HG03460 (cell line): Measurements from ENCODE around the gene ESPNL.
"Not testable (repeated sequence)": the region's sequence is repeated elsewhere in the genome, so short reads cannot be mapped to it uniquely, and the experiment has no call there.

Experiments
- ATAC-seq: cut with Tn5 transposase; IDR thresholded peaks from one replicate; pipeline ENCODE4 v1.9.1; 2021; ENCODE audit not compliant: unreplicated experiment

The ESPNL gene

DNA sequence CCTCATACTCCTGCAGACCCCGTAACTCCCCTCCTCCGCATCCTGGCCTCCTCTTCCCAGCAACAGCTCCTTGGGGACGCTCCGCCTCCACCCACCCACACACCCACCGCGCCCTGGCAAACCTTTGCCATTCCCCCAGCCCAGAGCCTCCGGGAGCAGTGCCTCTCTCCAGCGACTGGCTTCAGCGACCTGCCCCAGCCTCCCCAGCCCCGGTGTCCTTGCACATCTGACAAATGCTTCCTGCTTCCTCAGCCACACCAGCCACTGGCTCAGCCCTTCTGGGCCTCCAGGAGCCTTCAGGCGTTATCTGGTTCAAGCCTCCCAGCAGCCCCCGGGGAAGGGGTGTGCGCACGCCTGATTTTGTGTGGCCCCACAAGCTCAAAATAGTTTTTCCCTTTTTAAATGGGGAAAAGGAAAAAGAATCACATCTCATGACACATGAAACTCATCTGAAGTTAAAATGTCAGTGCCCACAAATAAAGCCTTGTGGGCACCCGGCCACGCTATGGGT is 14.2 kb downstream of the ESPNL start:
- ATAC-seq = no peak

DNA sequence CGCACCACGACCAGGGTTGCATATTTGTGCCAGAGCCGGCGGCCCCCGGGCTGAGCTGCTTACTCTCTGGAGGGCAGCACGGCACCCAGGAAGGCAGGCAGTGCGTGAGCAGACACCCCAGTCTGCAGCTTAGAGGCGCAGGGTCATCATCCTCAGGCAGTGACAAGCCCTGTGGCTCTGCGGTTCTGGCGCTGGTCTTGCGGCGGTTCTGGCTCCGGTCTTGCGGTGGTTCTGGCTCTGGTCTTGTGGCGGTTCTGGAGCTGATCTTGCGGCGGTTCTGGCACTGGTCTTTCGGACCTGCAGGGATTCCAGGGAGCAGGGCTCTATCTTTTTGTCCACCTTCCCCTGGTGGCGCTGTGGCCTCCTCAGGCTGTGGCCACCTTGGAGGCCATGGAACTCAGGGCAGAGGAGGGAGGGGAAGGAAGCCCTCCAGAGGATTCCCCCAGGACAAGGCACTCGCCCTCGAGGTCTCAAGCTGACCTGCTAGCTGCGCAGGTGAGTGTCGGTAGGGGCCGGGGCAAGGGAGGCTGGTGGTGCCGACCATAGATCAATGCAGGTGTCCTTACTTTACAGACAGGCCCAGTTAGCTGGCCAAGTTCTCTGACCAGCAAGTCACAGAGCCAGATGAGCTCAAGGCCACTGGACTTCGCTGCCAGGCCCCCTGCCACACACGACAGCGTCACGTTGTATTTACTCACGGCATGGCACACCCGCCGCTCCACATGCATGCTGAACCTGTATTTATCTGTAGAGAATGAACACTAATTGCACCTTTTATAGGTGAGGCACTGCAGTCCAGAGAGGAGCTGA is 14.9 kb downstream of the ESPNL start:
- no peak for ATAC-seq

DNA sequence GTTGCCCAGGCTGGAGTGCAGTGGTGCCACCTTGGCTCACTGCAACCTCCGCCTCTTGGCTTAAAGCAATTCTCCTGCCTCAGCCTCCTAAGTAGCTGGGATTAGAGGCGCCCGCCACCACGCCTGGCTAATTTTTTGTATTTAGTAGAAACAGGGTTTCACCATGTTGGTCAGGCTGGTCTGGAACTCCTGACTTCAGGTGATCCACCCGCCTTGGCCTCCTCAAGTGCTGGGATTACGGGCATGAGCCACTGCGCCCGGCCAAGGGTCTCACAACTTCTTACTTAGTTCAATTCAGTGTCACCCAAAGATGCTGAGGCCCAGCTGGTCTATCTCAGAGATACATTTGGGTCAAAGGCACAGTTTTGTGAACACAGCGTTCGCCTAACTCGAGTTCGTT is 15.6 kb downstream of the ESPNL start:
- not testable (repeated sequence) for ATAC-seq

DNA sequence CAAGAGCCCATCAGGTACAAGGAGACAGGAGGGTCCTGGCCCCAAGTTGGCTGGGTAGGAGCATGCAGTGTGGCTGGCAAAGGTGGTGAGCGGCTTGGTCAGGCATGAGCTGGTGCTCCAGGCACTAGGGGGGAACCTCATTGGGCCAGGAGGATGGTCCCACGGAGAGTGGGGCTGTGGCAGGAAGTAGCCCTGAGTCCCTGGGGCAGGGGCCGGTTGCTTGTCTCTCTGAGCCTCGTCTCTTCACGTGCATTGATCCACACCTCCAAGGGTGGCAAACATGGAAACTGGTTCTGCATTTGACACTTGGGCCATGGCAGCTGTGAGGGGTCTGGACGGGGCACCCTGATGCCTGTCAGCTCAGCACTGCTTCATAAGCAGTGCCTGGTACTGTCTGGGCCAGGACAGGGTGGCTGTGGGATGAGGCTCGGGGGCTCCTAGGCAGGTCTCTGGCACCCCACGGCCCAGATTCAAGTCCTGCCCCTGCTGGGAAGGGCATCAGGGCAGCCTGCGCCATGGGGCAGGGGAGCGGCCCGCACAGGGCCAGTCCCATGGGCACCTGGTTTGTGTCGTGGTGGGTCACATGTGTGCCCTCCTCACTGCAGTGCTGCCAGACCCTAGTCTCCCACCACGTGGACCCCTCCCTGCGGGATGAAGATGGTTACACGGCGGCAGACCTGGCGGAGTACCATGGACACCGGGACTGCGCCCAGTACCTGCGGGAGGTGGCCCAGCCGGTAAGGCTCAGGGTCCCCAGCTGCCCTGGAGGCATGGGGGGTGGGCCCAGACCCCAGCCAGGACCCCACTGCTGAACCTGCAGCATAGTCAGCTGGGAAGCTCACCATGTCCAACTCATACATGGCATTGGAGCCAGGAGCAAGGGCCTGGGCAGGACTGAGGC is 16.4 kb downstream of the ESPNL start:
- ATAC-seq = no peak

DNA sequence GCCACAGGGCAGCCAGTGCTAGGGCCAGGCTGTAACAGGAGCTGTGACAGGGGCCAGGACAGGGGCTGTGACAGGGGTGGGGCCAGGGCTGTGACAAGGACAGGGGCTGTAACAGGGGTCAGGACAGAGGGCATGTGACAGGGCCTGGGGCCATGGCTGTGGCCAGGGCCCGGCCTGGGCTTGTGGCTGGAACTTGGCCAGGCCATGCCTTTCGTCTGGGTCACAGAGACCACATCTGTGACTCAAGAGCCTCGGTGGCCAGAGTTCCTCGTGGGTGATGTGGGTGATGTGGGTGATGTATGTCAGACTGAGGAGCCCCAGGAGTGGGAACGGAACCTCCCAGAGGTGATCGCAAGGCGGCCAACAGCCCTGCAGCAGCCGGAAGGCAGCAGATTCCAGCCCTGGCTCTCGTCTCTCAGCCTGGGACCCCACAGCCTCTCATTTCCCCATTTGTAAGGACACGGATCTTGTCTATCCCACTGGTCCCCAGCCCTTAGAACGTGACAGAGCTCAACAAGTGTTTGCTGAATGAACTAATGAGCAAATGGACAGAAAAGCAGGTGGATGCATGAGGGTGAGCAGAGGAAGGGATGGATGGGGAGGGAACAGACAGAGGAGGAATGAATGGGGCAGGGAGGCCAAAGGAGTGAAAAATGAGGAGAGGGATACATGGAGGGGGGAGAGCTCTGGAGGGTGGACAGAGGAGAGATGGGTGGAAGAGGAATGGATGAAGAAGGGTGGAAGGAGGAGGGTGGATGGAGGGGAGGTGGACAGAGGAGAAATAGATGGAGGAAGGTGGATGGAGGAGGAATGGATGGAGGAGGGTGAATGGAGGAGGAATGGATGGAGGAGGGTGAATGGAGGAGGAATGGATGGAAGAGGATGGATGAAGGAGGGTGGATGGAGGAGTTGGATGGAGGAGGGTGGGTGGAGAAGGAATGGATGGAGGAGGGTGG is 17.3 kb downstream of the ESPNL start:
- ATAC-seq = no peak

DNA sequence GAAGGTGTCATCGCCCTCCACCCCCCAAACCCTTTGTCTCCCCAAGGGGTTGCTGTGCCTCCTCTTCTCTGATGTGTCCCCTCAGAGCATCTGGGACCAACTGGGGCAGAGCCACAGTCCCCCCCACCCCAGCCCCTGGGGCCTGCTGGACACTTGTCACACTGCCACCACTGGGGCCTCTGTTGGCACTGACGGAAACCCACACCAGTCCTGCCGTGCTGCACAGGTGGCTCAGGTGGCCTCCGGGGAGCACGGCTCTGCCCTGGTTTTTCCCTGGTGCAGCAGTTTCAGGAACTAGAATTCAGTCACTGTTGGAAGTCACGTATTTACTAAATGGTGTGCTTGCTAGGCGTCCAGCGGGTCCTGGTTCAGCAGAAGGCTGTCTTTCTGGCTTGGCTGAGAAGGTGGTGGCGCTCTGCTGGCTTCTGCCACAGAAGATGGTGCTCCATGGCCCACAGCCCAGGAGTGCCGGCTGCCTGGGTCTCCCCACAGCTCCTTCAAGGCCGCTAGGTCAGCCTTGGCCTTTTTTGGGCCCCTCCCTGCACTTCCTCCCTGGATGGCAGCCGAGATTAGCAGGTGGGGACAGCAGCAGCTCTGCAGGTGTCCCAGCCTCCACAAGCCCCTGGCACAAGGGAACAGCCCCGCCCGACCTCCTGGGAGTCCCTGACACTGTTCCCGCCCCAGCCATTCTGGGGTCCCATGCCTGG is 19.8 kb downstream of the ESPNL start:
- ATAC-seq = no peak

DNA sequence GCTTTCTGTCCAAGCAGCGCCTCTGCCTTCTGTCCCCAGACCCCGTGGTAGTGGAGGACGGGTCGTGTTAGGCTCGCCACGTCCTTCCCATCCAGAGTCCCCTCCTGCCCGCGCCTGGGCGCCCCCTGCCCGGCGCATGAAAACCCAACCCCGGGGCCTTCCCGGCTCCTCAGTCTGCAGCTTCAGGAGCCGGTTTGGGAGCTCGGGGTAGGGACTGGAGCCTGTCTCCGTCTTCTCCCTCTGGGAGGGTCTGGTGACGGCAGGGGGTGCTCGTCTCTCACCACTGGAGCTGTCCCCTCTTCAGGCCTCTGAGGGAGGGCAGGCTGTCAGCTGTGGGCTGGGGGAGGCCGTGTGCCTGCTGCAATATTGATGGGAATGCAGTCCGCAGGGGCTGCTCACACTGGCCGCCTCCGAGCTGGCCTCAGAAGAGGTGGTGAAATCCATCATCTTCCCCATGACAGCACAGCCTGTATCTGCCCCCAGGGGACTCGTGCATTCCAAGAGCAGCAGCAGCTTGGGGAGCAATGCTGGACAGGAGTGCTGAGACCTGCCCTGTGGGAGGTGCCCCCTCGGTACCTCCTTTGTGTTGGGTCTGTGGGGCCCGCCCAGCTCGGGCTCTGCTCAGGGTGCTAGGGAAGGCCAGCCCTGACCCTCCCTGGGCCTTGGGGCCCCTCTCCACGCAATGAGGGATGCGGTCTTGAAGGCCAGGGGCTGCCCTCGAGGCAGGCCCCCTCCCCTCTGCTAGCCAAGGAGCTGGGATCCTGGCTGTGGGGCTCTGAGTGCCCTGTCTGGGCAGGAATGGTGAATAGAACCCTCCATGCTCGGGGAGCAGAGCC is 20.5 kb downstream of the ESPNL start:
- no peak for ATAC-seq

DNA sequence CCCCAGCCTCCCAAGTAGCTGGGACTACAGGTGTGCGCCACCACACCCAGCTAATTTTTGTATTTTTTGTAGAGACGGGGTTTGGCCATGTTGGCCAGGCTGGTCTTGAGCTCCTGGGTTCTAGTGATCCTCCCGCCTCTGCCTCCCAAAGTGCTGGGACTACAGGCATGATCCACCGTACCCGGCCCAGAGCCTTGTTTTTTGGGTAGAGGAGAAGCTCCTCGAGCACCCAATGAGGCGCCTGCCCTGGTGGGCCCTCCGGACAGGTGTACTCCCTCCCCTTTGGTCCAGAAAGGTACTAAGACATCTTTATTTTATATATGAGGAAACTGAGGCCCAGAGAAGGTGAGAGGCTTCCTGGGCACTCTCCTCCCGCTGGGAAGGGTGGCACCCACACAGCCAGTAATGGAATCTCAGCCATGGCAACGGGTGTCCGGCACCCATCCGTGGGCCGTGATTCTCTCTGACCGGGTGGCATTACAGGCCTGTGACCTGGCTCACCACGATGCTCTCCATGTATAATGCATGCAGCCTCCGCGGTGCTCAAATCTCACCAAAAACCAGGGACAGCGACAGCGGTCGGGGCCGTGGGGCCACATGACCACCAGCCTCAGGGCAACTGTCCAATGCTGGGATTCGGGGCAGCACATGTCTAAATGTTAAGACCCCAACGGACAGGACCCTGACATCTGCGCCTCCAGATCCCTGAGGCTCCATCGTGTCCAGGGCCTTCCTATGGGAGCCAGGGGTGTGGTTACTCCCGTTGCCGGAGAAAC is 21.6 kb downstream of the ESPNL start:
- ATAC-seq = no peak

DNA sequence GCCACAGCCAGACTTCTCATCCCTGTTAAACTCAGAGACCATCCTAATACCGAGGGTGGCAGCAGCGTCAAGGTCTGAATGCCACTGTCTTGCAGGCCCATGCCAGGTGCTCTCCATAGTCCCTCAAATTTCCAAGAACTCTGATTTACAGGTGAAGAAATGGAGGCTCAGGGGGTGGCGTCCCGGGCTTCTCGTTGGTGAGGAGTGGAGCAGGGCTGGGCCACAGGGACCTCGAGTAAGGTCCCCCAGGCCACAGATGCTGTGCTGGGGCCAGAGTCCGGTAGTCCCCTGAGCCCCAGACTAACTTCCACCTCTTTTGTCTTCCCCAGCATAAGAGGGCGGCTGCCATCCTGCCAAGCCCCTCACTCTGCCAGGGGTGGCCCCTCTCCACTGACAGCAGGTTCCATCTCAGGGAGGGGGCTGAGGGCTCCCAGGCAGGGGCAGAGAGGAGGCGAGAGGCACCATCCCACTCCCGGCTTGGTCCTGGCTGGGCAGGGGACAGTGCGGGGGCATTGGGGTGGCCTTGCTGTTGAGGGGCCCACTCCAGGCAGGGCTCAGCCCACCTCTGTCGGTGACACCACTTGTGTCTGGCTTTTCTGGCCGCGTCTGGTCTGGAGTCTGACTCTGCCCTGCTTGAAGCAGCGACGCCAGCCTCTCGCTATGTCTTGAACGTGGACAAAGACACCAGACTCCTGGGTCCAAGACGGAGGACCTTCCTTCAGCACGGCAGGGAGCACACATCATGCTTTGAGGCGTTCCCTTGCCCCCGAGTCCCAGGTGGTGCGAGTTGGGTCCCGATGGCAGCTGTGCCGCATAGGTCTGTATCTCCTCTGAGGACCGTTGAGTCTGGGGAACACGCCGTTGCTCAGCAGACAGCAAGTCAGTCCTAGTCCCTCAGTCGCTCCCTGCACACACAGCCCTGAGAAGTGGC is 22.4 kb downstream of the ESPNL start:
- no peak for ATAC-seq

DNA sequence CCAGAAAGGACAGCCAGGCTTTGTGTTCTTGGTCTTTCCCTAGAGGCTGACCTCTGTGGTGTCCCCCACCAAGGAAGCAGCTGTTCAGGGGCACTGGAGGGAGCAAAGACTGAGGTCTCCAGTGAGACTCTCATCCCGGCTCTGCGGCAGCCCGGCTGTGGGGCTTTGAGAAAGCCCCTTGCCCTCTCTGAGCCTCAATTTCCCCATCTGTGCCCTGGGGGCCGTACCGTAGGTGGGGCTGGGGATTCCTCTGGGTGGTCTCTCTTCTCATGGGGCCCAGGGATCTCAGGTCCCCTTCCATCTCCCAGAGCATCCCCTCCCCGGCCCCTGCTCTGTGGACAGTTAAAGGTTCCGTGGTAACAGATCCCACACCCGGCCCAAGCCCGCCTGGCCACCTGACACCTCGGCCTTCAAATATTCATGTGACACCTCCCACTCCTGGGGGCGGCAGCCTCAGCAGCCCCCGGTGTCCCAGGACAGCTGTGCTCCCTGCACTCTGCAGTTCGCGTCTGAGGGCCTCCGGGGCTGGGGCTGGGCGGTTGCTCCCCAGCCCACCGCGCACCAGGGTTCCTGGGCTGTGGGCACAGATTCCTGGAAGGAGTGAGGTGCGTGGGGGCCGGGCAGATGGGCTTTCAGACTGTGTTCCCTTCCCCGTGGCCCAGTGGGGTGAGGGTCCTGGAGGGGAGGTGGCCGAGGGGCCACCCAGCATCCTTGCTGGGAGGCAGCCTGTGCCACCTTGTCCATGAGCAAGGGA is 23.3 kb downstream of the ESPNL start:
- no peak for ATAC-seq

DNA sequence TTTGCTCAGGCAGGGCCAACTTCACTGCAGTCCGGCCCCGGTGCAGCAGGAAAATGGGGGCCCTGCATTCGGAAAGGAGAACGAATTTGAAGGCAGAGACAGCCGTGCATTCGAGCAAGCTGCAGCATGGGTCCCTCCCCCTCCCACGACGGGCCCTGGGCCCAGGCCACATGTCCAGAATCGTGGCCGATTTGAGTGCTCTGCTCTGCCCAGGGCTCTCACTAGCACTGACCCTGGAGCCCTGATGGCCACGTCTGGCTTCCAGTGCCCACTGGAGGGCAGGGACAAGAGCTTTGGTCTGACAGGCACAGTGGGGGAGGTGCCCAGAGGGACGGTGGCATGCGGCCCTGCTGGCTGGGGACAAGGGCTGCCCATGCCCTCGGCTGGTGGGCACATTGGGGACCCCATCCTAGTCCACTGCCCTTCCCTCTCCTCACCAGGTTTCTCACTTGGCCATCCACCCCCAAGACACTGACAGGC is 23.9 kb downstream of the ESPNL start:
- ATAC-seq = no peak

DNA sequence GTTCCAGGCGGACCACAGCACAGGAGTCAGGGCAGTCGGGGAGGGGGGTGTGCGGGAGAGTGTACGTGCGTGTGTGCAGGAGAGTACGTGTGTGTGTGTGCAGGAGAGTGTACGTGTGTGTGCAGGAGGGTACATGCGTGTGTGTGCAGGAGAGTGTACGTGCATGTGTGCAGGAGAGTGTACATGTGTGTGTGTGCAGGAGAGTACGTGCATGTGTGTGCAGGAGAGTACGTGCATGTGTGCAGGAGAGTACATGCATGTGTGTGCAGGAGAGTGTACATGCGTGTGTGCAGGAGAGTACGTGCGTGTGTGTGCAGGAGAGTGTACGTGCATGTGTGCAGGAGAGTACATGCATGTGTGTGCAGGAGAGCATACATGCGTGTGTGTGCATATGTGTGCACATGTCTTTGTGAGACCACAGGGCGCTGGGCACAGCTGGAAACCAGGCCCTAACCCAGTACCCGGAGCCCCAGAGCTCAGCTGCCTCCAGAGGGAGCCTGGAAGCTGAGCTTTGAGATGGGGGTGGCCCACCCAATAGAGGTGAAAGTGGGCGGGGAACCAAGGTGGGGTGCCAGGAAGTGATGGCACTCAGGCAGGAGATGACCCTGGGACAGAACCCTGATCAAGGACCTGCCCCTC is 24.5 kb downstream of the ESPNL start:
- no peak for ATAC-seq

DNA sequence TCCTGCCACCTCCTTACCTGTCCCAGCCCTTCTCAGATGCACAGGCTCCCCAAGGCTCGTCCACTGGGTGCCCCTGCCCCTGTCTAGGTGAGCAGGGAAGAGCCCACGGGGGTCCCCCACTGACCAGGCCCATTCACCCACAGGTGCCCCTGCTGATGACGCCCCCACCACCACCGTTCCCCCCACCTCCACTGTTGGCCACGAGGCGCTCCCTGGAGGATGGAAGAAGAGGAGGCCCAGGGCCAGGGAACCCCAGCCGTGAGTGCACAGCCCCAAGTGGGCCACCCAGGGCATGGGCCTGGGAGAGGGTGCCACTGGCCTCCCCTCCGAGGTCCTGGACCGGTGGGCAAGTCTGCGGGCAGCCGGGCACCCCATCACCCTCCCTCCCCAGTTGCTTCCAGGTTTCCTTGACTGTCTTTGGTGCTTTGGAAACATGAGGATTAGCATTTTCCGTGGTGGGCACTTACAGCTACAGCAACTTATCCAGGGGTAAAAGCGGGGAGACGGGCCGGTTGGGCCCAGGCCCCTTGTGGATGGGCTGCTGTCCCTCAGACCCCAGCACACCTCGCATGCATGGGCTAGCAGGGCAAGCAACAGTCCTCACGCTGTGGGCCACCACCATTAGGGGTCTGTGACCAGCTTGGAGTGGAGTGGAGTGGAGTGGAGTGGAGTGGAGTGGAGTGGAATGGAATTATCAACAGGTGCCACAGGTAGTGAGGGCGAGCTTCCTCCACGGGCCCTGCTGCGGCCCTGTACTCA is 25.2 kb downstream of the ESPNL start:
- no peak for ATAC-seq

DNA sequence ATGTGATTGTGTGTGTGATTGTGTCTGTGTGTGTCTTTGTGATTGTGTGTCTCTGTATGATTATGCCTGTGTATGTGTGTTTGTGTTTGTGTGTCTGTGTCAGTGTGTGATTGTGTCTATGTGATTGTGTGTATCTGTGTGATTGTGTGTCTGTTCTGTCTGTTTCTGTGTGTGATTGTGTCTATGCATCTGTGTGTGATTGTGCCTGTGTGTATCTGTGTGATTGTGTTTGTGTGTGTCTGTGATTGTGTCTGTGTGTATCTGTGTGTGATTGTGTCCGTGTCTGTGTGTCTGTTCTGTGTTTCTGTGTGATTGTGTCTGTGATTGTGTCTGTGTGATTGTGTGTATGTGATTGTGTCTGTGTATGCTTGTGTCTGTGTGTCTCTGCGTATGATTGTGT is 26.2 kb downstream of the ESPNL start:
- no peak for ATAC-seq

DNA sequence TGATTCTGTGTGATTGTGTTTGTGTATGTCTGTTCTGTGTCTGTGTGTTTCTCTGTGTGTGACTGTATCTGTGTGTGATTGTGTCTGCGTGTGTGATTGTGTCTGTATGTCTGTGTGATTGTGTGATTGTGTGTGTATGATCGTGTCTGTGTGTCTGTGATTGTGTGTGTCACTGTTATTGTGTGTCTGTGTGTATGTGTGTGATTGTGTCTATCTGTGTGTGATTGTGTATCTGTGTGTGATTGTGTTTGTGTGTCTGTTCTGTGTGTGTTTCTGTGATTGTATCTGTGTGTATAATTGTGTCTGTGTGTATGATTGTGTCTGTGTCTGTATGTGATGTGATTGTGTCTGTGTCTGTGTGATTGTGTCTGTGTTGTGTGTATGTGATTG is 26.6 kb downstream of the ESPNL start:
- no peak for ATAC-seq
